ENCODE data around the gene CIDEA.

CIDEA gene

GRCh38 chr18:12306752-12307700 is 52.9 kb downstream of the CIDEA start:
- Histone ChIP-seq H3K9ac (ENCODE audit: low read length) (no peak overlapping the region), H3K27me3 (ENCODE audit: control insufficient read depth, insufficient read depth, low read length) (peaks cover 49% of the 10 kb centered on the region), H3K4me3 (ENCODE audit: low read length) (peak overlapping the region; percentile 61), H3K27ac (ENCODE audit: low read length) (no peak overlapping the region), H3K4me1 (ENCODE audit: control insufficient read depth, low read depth, low read length) (peaks cover 22% of the 10 kb centered on the region), H3K9me3 (ENCODE audit: control insufficient read depth, low read depth, low read length) (no peaks in the 10 kb centered on the region), H3K36me3 (ENCODE audit: control insufficient read depth, low read depth, low read length) (peaks cover 5% of the 10 kb centered on the region)

- Histone ChIP-seq H3K4me1 (ENCODE audit: control insufficient read depth, low read depth, low read length) (peaks cover 22% of the 10 kb centered on the region), H3K9me3 (ENCODE audit: control insufficient read depth, low read depth, low read length) (no peaks in the 10 kb centered on the region), H3K27ac (ENCODE audit: low read length) (no peak within 1 kb of the TSS), H3K4me3 (ENCODE audit: low read length) (peak within 1 kb of the TSS; percentile 86), H3K9ac (ENCODE audit: low read length) (peak within 1 kb of the TSS; percentile 61), H3K27me3 (ENCODE audit: control insufficient read depth, insufficient read depth, low read length) (peaks cover 49% of the 10 kb centered on the region), H3K36me3 (ENCODE audit: control insufficient read depth, low read depth, low read length) (peaks cover 8% of the 10 kb centered on the region)
Measured at GRCh38 chr18:12307701-12308385, 53.7 kb downstream of the CIDEA start, which contains the start of gene TUBB6. TUBB6 (plus strand) TSS chr18:12308241; CDS start chr18:12308293, 52 bp downstream.

- H3K4me1 ChIP-seq (ENCODE audit: control insufficient read depth, low read depth, low read length) = peaks cover 28% of the 10 kb centered on the region
- H3K4me3 ChIP-seq (ENCODE audit: low read length) = peak overlapping the region; percentile 86
- H3K9ac ChIP-seq (ENCODE audit: low read length) = peak overlapping the region; percentile 61
- no peaks in the 10 kb centered on the region for H3K9me3 ChIP-seq (ENCODE audit: control insufficient read depth, low read depth, low read length)
- H3K27me3 ChIP-seq (ENCODE audit: control insufficient read depth, insufficient read depth, low read length) = peaks cover 49% of the 10 kb centered on the region
- H3K27ac ChIP-seq (ENCODE audit: low read length) = no peak overlapping the region
- H3K36me3 ChIP-seq (ENCODE audit: control insufficient read depth, low read depth, low read length) = peaks cover 9% of the 10 kb centered on the region
Measured at GRCh38 chr18:12308386-12309100, 54.4 kb downstream of the CIDEA start.

- H3K36me3 ChIP-seq (ENCODE audit: control insufficient read depth, low read depth, low read length) = peaks cover 18% of the 10 kb centered on the region
- H3K9ac ChIP-seq (ENCODE audit: low read length) = no peak overlapping the region
- H3K4me1 ChIP-seq (ENCODE audit: control insufficient read depth, low read depth, low read length) = peaks cover 31% of the 10 kb centered on the region
- H3K27me3 ChIP-seq (ENCODE audit: control insufficient read depth, insufficient read depth, low read length) = peaks cover 43% of the 10 kb centered on the region
- H3K27ac ChIP-seq (ENCODE audit: low read length) = no peak overlapping the region
- no peaks in the 10 kb centered on the region for H3K9me3 ChIP-seq (ENCODE audit: control insufficient read depth, low read depth, low read length)
- peak overlapping the region; percentile 86 for H3K4me3 ChIP-seq (ENCODE audit: low read length)
Measured at GRCh38 chr18:12309683-12310198, 55.6 kb downstream of the CIDEA start.

GRCh38 chr18:12310762-12311161 is 56.6 kb downstream of the CIDEA start:
- H3K4me3 ChIP-seq (ENCODE audit: low read length) = no peak overlapping the region
- peaks cover 35% of the 10 kb centered on the region for H3K27me3 ChIP-seq (ENCODE audit: control insufficient read depth, insufficient read depth, low read length)
- H3K9me3 ChIP-seq (ENCODE audit: control insufficient read depth, low read depth, low read length) = no peaks in the 10 kb centered on the region
- no peak overlapping the region for H3K27ac ChIP-seq (ENCODE audit: low read length)
- H3K4me1 ChIP-seq (ENCODE audit: control insufficient read depth, low read depth, low read length) = peaks cover 30% of the 10 kb centered on the region
- no peak overlapping the region for H3K9ac ChIP-seq (ENCODE audit: low read length)
- H3K36me3 ChIP-seq (ENCODE audit: control insufficient read depth, low read depth, low read length) = peaks cover 22% of the 10 kb centered on the region

- Histone ChIP-seq H3K27me3 (ENCODE audit: control insufficient read depth, insufficient read depth, low read length) (peaks cover 15% of the 10 kb centered on the region), H3K4me1 (ENCODE audit: control insufficient read depth, low read depth, low read length) (peaks cover 16% of the 10 kb centered on the region), H3K27ac (ENCODE audit: low read length) (no peak overlapping the region)
Measured at GRCh38 chr18:12312976-12313375, 58.8 kb downstream of the CIDEA start.

GRCh38 chr18:12313530-12314245 is 59.5 kb downstream of the CIDEA start:
- Histone ChIP-seq H3K9ac (ENCODE audit: low read length) (no peak overlapping the region), H3K27ac (ENCODE audit: low read length) (no peak overlapping the region), H3K36me3 (ENCODE audit: control insufficient read depth, low read depth, low read length) (peaks cover 22% of the 10 kb centered on the region), H3K27me3 (ENCODE audit: control insufficient read depth, insufficient read depth, low read length) (peaks cover 12% of the 10 kb centered on the region), H3K9me3 (ENCODE audit: control insufficient read depth, low read depth, low read length) (no peaks in the 10 kb centered on the region), H3K4me3 (ENCODE audit: low read length) (no peak overlapping the region), H3K4me1 (ENCODE audit: control insufficient read depth, low read depth, low read length) (peaks cover 16% of the 10 kb centered on the region)

More at GRCh38 chr18:12312976-12313375, 58.8 kb downstream of the CIDEA start:
- no peaks in the 10 kb centered on the region for H3K9me3 ChIP-seq (ENCODE audit: control insufficient read depth, low read depth, low read length)
- H3K4me3 ChIP-seq (ENCODE audit: low read length) = no peak overlapping the region
- peaks cover 22% of the 10 kb centered on the region for H3K36me3 ChIP-seq (ENCODE audit: control insufficient read depth, low read depth, low read length)
- no peak overlapping the region for H3K9ac ChIP-seq (ENCODE audit: low read length)

- Histone ChIP-seq H3K9ac (ENCODE audit: low read length) (no peak overlapping the region), H3K9me3 (ENCODE audit: control insufficient read depth, low read depth, low read length) (no peaks in the 10 kb centered on the region), H3K27me3 (ENCODE audit: control insufficient read depth, insufficient read depth, low read length) (peaks cover 2% of the 10 kb centered on the region), H3K4me3 (ENCODE audit: low read length) (no peak overlapping the region), H3K27ac (ENCODE audit: low read length) (no peak overlapping the region), H3K36me3 (ENCODE audit: control insufficient read depth, low read depth, low read length) (peaks cover 22% of the 10 kb centered on the region), H3K4me1 (ENCODE audit: control insufficient read depth, low read depth, low read length) (peaks cover 10% of the 10 kb centered on the region)
Measured at GRCh38 chr18:12314591-12315305, 60.6 kb downstream of the CIDEA start.

- Histone ChIP-seq H3K36me3 (ENCODE audit: control insufficient read depth, low read depth, low read length) (peaks cover 22% of the 10 kb centered on the region), H3K27ac (ENCODE audit: low read length) (no peak overlapping the region), H3K4me3 (ENCODE audit: low read length) (no peak overlapping the region)
Measured at GRCh38 chr18:12315490-12315889, 61.3 kb downstream of the CIDEA start.

GRCh38 chr18:12315911-12316310 is 61.8 kb downstream of the CIDEA start:
- H3K27me3 ChIP-seq (ENCODE audit: control insufficient read depth, insufficient read depth, low read length) = no peaks in the 10 kb centered on the region
- H3K9ac ChIP-seq (ENCODE audit: low read length) = no peak overlapping the region
- H3K4me3 ChIP-seq (ENCODE audit: low read length) = no peak overlapping the region
- no peaks in the 10 kb centered on the region for H3K9me3 ChIP-seq (ENCODE audit: control insufficient read depth, low read depth, low read length)
- H3K27ac ChIP-seq (ENCODE audit: low read length) = no peak overlapping the region
- peaks cover 24% of the 10 kb centered on the region for H3K36me3 ChIP-seq (ENCODE audit: control insufficient read depth, low read depth, low read length)
- peaks cover 9% of the 10 kb centered on the region for H3K4me1 ChIP-seq (ENCODE audit: control insufficient read depth, low read depth, low read length)

More at GRCh38 chr18:12315490-12315889, 61.3 kb downstream of the CIDEA start:
- Histone ChIP-seq H3K27me3 (ENCODE audit: control insufficient read depth, insufficient read depth, low read length) (no peaks in the 10 kb centered on the region), H3K4me1 (ENCODE audit: control insufficient read depth, low read depth, low read length) (peaks cover 9% of the 10 kb centered on the region), H3K9me3 (ENCODE audit: control insufficient read depth, low read depth, low read length) (no peaks in the 10 kb centered on the region), H3K9ac (ENCODE audit: low read length) (no peak overlapping the region)
